Measurements from ENCODE around the gene CFAP69. TPM values are rescaled to one million over a fixed set of nuclear protein-coding genes. Genes with fewer than 3 reads are reported as not detected.

CFAP69 gene
- total and polyA plus RNA-seq, 2 of the 8 experiments (the other 6 are each of a cell fraction or from before 2014, with no cell fraction given): 1.00 to 3.8 TPM

DNA sequence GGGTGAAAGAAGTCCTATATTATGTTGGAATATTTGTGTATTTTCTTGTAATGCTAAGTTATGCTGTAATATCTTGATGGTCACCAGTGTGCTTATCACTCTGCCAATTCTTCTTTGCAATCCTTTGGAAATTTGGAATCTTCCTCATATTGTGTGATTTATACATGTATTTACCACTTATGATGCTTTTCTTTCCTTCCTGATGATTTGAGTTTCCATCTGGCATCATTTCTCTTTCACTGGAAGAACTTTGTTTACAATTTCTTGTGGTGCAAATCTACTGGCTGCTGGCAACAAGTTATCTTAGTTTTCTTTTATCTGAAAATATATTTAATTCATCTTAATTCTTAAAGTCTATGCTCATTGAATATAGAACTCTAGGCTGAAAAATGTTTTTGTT lies 29.2 kb downstream of the CFAP69 start:
- H2BK20ac ChIP-seq (ENCODE audit: low read length): no peak overlapping the region
- H3K23me2 ChIP-seq (ENCODE audit: low read depth, low read length): no peaks in the 10 kb centered on the region
- no peak for TF ChIP-seq BRCA1 (IDR thresholded peaks at IDR 0.05; ENCODE audit: low read depth, low read length)
- no peak for TF ChIP-seq TAF1 (IDR thresholded peaks at IDR 0.05; ENCODE audit: low read depth, low read length)
- no peak for TF ChIP-seq RBBP5 (IDR thresholded peaks at IDR 0.05; ENCODE audit: borderline replicate concordance, low read depth, low read length)
- TF ChIP-seq KDM4A (IDR thresholded peaks at IDR 0.05; ENCODE audit: low read depth, low read length, severe bottlenecking): no peak
- no peak for TF ChIP-seq CBX8 (IDR thresholded peaks at IDR 0.05; ENCODE audit: borderline replicate concordance, low read depth, low read length)
- TF ChIP-seq NANOG (IDR thresholded peaks at IDR 0.05; ENCODE audit: insufficient read depth, low read depth, low read length, poor library complexity, severe bottlenecking): no peak
- TF ChIP-seq BCL11A (IDR thresholded peaks at IDR 0.05; ENCODE audit: low read depth in 2 of 2, low read length in 2 of 2): no peak
- H3K14ac ChIP-seq (ENCODE audit: insufficient read length): no peak overlapping the region
- H3K23ac ChIP-seq (ENCODE audit: insufficient read length): no peak overlapping the region
- H4K20me1 ChIP-seq (replicated peaks in 1 of 2; ENCODE audit: control insufficient read depth in 1 of 2, insufficient read depth in 2 of 2, low read length in 2 of 2): no peaks in the 10 kb centered on the region
- no peak overlapping the region for H3K56ac ChIP-seq (replicated peaks; ENCODE audit: insufficient read length, low read depth, low read length)
- no peak overlapping the region for H4K5ac ChIP-seq (ENCODE audit: insufficient read length, low read depth, low read length)
- no peak overlapping the region for H3K9ac ChIP-seq (replicated peaks in 1 of 4; ENCODE audit: extremely low read depth in 1 of 4, low read depth in 3 of 4, low read length in 3 of 4)
- H4K91ac ChIP-seq (replicated peaks; ENCODE audit: insufficient read length, low read length): no peak overlapping the region
- H2BK12ac ChIP-seq (ENCODE audit: low read depth, low read length): no peak overlapping the region
- H3K4me3 ChIP-seq (ENCODE audit: extremely low read depth in 1 of 4, insufficient read depth in 2 of 4, low read depth in 3 of 4, low read length in 4 of 4): no peak overlapping the region
- no peak overlapping the region for H3K4ac ChIP-seq (replicated peaks; ENCODE audit: insufficient read length, low read depth, low read length)
- H3K4me2 ChIP-seq (ENCODE audit: insufficient read depth in 1 of 2, low read depth in 2 of 2, low read length in 2 of 2): no peak overlapping the region
- H3K79me1 ChIP-seq (ENCODE audit: low read depth, low read length): no peaks in the 10 kb centered on the region
- no peaks in the 10 kb centered on the region for H3K27me3 ChIP-seq (replicated peaks in 1 of 4; ENCODE audit: control insufficient read depth in 3 of 4, extremely low read depth in 1 of 4, insufficient read depth in 3 of 4, low read length in 3 of 4)
- H3K79me2 ChIP-seq (ENCODE audit: control insufficient read depth in 1 of 2, insufficient read depth in 2 of 2, low read length in 2 of 2): no peaks in the 10 kb centered on the region
- FAIRE-seq: no peak
- no peak overlapping the region for H3K27ac ChIP-seq (ENCODE audit: low read depth, low read length)
- no peak overlapping the region for H2BK5ac ChIP-seq (ENCODE audit: low read depth, low read length)
- H2BK15ac ChIP-seq (ENCODE audit: low read length): no peak overlapping the region
- DNase-seq (ENCODE audit: low read depth in 1 of 2, low spot score in 2 of 2): no peak
- H3K4me1 ChIP-seq (replicated peaks in 1 of 4; ENCODE audit: control insufficient read depth in 3 of 4, insufficient read depth in 4 of 4, low read length in 3 of 4): no peaks in the 10 kb centered on the region
- no peak overlapping the region for H2AK5ac ChIP-seq (ENCODE audit: low read depth, low read length)
- H3K18ac ChIP-seq (ENCODE audit: extremely low read depth, low read length): no peak overlapping the region
- H2AFZ ChIP-seq (ENCODE audit: low read length): no peak overlapping the region
- H4K8ac ChIP-seq (ENCODE audit: extremely low read depth, insufficient read depth, low read length): no peak overlapping the region
- H2BK120ac ChIP-seq (replicated peaks; ENCODE audit: low read depth, low read length): no peak overlapping the region
- CTCF ChIA-PET (ENCODE audit: partially characterized antibody): no interaction called here
- no peaks in the 10 kb centered on the region for H3K9me3 ChIP-seq (ENCODE audit: insufficient read depth in 2 of 2, low read depth in 1 of 2, low read length in 1 of 2)
- H3K36me3 ChIP-seq (ENCODE audit: control insufficient read depth in 2 of 4, insufficient read depth in 4 of 4, low read length in 3 of 4): no peaks in the 10 kb centered on the region
- POLR2A ChIA-PET (ENCODE audit: partially characterized antibody): no interaction called here
